HFF-Myc (cell line): ENCODE measurements around the gene AEBP2.

Source experiments
- DNase-seq: peaks from one replicate; pipeline ENCODE4 v3.0.0-alpha.2; 2011; ENCODE audit warnings: low read depth; ENCODE audit errors: extremely low read depth
- H3K4me3 ChIP-seq: replicated peaks from 2 replicates; pipeline ENCODE4 v1.5.1; 2011; ENCODE audit warnings: low read depth, mild to moderate bottlenecking, control low read depth, low read length
- CTCF ChIP-seq: IDR thresholded peaks from 2 replicates; pipeline ENCODE4 v1.5.1; 2012; ENCODE audit warnings: mild to moderate bottlenecking, low read depth, low read length, control low read depth; ENCODE audit errors: missing control alignments

Gene AEBP2

GRCh38 chr12:19402211-19402610 lies 37.1 kb upstream of the AEBP2 start:
- no peak overlapping the region for H3K4me3 ChIP-seq
- no peak for DNase-seq
- TF ChIP-seq CTCF = no peak

- DNase-seq = no peak
- TF ChIP-seq CTCF = no peak
- H3K4me3 ChIP-seq = no peak overlapping the region
These were observed 36.4 kb upstream of the AEBP2 start for GRCh38 chr12:19402743-19403431.

GRCh38 chr12:19404242-19404880 lies 34.9 kb upstream of the AEBP2 start:
- no peak overlapping the region for H3K4me3 ChIP-seq
- no peak for TF ChIP-seq CTCF
- no peak for DNase-seq

- TF ChIP-seq CTCF = no peak
These were observed 29.9 kb upstream of the AEBP2 start for GRCh38 chr12:19409376-19409775.

GRCh38 chr12:19410211-19410610 lies 29.1 kb upstream of the AEBP2 start:
- H3K4me3 ChIP-seq = no peak overlapping the region
- no peak for TF ChIP-seq CTCF
- DNase-seq = no peak

More at GRCh38 chr12:19409376-19409775, 29.9 kb upstream of the AEBP2 start:
- DNase-seq = no peak
- no peak overlapping the region for H3K4me3 ChIP-seq

- DNase-seq = no peak
- TF ChIP-seq CTCF = no peak
- no peak overlapping the region for H3K4me3 ChIP-seq
These were observed 28.6 kb upstream of the AEBP2 start for GRCh38 chr12:19410629-19411185.
